Spleen (tissue), 7 donors: Measurements from ENCODE around the gene TCF12.

ENCODE experiments used
- POLR2A ChIP-seq, 3 donors: fragments of 450-650 bp; IDR thresholded peaks; one replicate each; pipeline ENCODE4 v1.5.1; 2017; ENCODE audit warnings: antibody characterized with exemption in 3 of 3, mild to moderate bottlenecking in 1 of 3
- TF ChIP-seq, protein P1 (sequence below), 11 experiments: fragments of 200-600 bp in 7 of 11; fragments of 450-650 bp in 4 of 11; sonication (generic) in 4 of 11; IDR thresholded peaks in 8 of 11; conservative IDR thresholded peaks in 3 of 11; 1 replicate in 7 of 11; 2 replicates in 4 of 11; pipeline versions ENCODE4 v1.4.0 to v1.8.0; 2016 to 2021; ENCODE audit warnings: antibody characterized with exemption in 11 of 11, inconsistent platforms in 4 of 11, mild to moderate bottlenecking in 1 of 11
- donor health status: DM: no; HTN: no; CAD: no; lungs with moderate emphysema.
- donor health status: DM: no; HTN: no; CAD: no.
- donor health status: DM: no; HTN: no; CAD: no.

DNA sequence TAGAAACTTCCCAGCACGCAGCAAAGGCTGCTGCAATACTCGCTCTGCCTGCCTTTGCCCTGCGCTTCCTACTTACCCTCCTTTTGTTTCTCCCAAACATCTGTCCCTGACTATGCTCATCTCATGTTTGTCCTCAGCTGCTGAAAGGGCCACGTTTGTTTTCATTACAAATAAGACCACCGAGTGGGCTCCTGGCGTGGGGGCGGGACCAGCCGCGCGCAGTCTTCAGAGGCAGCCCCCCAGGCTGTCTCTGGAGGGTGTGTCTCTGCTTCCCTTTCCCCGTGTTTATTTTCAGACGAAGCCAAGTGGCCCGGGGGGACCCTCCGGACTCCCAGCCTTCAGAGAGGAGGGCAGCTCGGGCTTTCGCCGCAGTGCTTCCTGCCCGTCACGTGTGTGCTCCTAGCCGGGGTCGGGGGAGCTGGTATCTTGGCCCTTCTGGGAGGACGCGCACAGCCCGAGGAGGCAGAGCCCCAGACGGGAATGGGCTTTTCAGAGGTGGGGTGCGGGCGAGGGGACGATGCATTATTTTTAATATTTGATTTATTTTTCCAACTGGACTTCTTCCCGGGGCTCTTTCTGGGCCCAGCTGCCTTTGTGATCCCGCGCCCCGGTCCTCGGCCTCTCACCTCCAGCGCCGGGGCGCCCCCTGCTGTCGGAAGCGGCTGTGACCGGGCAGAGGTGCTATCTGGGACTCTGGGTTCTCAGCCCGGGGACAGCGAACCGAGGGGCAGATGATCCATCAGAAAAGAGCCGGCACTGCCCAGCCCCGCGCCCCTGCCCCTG is 387.9 kb downstream of the TCF12 start:
- TF ChIP-seq, protein P1, sequence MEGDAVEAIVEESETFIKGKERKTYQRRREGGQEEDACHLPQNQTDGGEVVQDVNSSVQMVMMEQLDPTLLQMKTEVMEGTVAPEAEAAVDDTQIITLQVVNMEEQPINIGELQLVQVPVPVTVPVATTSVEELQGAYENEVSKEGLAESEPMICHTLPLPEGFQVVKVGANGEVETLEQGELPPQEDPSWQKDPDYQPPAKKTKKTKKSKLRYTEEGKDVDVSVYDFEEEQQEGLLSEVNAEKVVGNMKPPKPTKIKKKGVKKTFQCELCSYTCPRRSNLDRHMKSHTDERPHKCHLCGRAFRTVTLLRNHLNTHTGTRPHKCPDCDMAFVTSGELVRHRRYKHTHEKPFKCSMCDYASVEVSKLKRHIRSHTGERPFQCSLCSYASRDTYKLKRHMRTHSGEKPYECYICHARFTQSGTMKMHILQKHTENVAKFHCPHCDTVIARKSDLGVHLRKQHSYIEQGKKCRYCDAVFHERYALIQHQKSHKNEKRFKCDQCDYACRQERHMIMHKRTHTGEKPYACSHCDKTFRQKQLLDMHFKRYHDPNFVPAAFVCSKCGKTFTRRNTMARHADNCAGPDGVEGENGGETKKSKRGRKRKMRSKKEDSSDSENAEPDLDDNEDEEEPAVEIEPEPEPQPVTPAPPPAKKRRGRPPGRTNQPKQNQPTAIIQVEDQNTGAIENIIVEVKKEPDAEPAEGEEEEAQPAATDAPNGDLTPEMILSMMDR (IDR thresholded peaks at IDR 0.05 in 8 of 11, conservative IDR thresholded peaks at IDR 0.05 in 3 of 11): peak; percentile 50 to 93 (median 84)
- TF ChIP-seq POLR2A (IDR thresholded peaks at IDR 0.05): no peak
